HUDEP-2 (cell line): ENCODE data around the gene MAST3.
A peak's percentile ranks its signal among the peaks of the same experiment; 100 is the strongest.

ENCODE experiments used
- DNase-seq, 76 experiments: peaks; one replicate each; lab custom pipeline; 2025; ENCODE audit not compliant: unreplicated experiment in 76 of 76; lab: John Stamatoyannopoulos, UW

Gene MAST3

DNA sequence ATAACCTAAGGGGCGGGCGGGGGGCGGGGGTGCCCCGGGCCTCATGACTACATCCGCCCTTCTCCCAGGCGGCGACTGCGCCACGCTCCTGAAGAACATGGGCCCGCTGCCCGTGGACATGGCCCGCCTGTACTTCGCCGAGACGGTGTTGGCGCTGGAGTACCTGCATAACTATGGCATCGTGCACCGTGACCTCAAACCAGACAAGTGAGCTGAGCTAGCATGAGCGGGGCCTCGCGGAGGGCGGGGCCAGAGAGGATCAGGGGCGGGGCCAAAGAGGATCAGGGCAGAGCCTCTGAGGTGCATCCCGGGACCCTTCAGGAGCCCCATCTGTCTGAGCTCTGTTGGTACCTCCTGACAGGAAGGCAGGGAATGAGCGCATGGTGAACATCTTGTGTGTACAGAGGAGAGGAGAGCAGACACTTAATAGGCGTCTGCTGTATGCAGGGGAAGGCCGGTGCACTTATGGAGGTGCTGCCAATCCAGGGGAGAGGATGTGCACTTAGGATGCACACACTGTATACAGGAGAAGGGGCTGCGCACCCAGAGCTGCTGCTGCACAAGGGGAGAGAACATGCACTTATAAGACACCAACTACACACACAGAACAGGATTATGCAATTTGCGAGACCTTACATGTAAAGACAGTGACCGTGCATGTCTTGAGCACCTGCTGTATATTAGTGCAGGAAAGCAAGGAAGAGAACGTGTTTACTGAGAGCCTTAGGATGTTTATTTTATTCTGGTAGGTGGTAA, 34.4 kb downstream of the MAST3 start:
- peak in 1 of 76 experiments; percentile 4 for DNase-seq

DNA sequence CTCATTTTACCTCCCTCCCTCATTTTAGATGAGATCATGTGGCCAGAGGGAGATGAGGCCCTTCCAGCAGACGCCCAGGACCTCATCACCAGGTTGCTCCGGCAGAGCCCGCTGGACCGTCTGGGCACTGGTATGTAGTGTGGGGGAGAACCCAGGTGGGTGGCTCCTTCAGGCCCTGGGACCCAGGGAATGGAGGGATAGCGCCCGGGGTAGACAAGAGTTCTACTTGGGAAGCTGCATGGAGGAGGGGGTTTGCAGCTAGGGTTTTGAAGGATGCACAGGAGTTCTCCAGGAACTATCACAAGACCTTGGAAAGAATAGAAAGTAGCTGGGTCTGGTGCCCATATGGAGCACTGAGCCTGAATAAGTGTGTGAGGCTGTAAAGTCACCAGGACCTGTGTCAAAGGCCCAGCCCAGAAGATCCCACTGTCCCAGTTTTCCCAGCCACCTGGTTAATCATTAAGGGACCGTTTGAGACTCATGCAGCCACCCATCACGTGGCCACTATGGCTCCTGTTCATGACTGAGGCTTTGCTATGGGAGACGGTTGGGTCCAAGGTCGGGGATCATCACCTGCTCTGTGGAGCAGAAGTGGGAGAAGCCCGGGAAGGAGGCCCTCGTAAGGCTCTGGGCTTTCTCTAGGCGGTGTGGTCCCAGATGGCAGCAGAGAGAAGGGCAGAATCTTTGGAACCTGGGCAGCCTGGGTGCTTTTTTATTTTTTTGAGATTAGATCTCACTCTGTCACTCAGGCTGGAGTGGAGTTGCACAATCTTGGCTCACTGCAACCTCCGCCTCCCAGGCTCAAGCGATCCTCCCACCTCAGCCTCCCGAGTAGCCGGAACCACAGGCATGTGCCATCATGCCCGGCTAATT, 38.4 kb downstream of the MAST3 start:
- no peak for DNase-seq

GRCh38 chr19:18137242-18137641, 39.7 kb downstream of the MAST3 start:
- no peak for DNase-seq

DNA sequence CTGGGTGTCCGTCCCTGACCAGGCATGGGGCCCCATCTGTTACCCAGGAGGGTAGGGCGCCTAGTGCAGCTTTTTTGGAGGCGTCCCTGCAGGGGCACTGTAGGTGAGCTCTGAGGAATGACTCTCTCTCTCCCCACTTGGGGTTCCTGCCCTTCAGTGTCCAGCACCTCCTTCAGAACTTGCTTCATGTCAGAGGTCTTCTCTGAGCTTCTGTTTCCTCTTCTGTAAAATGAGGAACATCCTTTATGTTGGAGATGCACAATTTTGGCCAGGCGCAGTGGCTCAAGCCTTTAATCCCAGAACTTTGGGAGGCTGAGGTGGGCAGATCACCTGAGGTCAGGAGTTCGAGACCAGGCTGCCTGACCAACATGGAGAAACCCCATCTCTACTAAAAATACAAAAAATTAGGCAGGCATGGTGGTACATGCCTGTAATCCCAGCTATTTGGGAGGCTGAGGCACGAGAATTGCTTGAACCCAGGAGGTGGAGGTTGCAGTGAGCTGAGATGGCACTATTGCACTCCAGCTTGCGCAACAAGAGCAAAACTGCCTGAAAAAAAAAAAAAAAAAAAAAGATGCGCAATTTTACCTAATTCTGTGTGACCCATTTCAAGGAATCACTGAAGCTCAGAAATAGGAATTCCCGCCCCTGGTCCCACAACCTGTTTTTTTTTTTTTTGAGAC, 40.2 kb downstream of the MAST3 start:
- no peak for DNase-seq

- no peak for DNase-seq
These were observed 42.9 kb downstream of the MAST3 start for GRCh38 chr19:18140473-18140872.

DNA sequence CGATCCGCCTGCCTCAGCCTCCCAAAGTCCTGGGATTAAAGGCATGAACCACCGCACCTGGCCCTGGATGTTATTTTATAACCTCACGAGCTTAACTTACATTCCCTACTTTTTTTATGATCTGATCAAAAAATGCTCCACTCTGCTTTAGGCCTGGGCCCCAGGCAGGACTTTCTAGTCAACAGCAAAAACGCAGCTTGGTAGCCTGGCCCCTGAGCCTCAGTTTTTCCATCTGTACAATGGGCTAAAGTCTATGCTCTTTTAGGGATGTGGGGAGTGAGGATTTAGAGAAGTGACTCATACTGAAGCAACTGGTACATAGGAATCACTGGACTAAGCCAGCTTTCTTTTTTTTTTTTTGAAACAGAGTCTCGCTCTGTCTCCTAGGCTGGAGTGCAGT, 43.5 kb downstream of the MAST3 start:
- no peak for DNase-seq

- no peak for DNase-seq
These were observed 46.3 kb downstream of the MAST3 start for GRCh38 chr19:18143902-18144301.

DNA sequence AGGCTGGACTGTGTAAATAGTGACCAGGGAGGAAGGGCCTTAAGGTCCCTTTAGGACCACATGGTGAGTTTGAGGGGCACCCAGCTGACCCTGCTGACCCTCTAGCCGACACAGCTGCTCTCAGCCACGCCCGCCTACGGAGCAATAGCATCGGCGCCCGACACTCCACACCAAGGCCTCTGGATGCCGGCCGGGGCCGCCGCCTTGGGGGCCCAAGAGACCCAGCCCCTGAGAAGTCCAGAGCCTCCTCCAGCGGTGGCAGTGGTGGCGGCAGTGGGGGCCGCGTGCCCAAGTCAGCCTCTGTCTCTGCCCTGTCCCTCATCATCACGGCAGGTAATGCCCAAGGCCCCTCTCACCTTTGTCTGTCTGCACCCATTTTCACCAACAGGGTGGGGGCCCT, 46.8 kb downstream of the MAST3 start:
- DNase-seq, result no peak

DNA sequence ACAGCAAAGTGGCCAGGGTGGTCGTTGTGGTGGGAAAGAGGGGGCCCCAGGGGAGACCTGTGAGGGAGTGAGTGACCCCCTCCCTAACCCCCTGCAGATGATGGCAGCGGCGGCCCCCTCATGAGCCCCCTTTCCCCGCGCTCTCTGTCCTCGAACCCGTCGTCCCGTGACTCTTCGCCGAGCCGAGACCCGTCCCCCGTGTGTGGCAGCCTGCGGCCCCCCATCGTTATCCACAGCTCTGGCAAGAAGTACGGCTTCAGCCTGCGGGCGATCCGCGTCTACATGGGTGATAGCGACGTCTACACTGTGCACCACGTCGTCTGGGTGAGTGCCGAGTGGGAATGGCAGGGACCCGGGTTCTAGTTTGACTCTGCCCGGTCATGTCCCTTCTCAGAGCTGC, 47.3 kb downstream of the MAST3 start:
- no peak for DNase-seq

DNA sequence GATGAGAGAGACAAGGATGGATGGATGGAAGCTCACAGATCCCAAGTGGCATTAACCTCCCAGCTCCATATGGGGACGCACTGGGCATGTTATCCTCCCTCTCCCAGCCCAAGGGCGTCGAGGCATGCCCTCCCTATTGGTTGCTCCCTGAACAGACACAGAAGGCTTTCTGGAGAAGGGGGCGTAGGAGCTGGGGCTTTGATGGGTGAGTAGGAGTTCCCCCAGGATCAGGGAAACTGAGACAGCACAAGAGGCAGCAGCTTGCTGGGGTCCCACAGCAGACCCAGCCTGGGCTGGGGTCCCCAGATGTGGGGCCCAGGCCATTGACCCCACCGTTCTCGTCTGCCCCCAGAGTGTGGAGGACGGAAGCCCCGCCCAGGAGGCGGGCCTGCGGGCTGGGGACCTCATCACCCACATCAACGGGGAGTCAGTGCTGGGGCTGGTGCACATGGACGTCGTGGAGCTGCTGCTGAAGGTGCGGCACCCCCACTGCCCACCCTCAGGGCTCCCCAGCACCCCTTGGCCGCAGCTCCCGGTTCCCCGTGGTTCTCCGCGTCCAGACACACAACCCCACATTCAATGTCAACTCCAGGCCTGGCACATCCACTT, 47.9 kb downstream of the MAST3 start:
- DNase-seq, result no peak

- DNase-seq, result no peak
These were observed 49.8 kb downstream of the MAST3 start for GRCh38 chr19:18147396-18147795.

- no peak for DNase-seq
These were observed 52.0 kb downstream of the MAST3 start for GRCh38 chr19:18149596-18149975.

GRCh38 chr19:18150776-18151624, 53.4 kb downstream of the MAST3 start:
- no peak for DNase-seq

DNA sequence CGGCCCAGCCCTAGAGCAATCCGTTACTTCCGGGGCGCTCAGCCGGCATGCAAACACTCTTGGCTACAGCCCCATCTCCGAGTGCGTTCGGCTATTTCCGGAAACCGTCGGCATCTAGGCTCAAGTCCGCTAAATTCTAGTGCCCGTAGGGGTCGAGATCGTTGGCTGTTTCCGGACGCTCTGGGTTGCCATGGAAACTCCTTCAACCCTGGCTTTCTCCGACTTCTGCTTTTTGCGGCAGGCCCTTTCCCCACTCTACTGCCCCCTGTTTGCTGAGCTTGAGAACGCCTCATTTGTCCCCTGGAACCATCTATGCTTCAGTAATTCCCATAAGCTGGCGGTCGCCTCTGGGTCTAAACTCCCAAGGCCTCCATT, 54.9 kb downstream of the MAST3 start:
- DNase-seq, result peak; percentile 83 to 100 (median 99)

- DNase-seq, result peak in 75 of 76 experiments; percentile 62 to 100 (median 99)
These were observed 55.4 kb downstream of the MAST3 start, which contains the start of gene PIK3R2 for GRCh38 chr19:18152817-18153555. Gene PIK3R2, plus strand, starts transcription at chr19:18153163. Its CDS starts 2,717 bp downstream, at chr19:18155880.

DNA sequence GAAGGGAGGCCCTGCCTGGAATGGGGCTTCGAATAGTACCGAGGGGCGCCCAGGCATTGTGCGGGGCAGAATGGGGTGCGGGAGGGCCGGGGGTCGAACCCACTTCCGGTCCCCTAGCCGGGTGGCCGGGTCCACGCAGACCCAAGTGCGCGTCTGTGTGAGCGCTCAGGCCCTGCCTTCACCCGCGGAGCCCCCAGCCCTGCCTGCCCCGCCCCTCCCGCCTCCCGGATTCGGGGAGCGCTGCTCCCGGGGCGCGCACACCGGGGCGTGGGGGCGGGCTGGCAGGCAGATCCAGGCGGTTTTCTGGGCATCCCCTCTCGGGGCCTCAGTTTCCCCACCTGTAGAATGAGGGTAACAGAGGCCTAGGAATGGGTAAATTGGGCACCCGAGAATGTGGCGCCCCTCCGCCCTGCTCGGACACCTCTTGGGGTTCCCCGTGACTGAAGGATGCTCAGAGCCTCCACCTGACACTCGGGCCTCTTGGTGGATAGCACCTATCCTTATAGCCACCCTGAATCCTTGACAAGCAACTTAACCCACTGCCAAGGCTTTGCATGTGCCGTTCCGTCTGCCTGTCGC, 56.1 kb downstream of the MAST3 start:
- DNase-seq, result peak in 6 of 76 experiments; percentile 19 to 86 (median 40)

- peak in 47 of 76 experiments; percentile 15 to 81 (median 50) for DNase-seq
These were observed 57.8 kb downstream of the MAST3 start for GRCh38 chr19:18155095-18156087.

DNA sequence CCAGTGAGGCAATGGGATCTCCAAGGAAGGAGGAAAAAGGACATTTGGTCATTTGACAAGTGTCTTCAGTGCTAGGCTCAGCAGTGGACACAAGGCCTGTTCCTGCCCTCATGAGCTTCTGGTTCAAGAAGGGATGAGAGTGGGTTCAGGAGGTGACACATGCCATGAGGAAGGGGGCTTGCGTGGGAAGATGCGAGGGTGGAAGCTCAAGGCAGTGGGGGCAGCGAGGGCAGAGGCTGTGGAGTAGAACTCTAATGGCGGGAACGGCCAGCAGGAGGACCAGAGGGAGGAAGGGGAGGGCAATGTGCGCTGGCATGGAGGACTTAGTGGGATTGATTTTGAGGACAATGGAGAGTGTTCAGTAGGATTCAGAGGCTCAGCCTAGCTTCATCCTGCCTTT, 58.7 kb downstream of the MAST3 start:
- DNase-seq, result peak in 21 of 76 experiments; percentile 7 to 67 (median 37)
